Measurements from ENCODE around the gene RNF123. TPM values are rescaled to one million over a fixed set of nuclear protein-coding genes. Genes with fewer than 3 reads are reported as not detected.

The RNF123 gene
- total RNA-seq, 2 donors from 2014 or later = 28.3 to 29.4 TPM

DNA sequence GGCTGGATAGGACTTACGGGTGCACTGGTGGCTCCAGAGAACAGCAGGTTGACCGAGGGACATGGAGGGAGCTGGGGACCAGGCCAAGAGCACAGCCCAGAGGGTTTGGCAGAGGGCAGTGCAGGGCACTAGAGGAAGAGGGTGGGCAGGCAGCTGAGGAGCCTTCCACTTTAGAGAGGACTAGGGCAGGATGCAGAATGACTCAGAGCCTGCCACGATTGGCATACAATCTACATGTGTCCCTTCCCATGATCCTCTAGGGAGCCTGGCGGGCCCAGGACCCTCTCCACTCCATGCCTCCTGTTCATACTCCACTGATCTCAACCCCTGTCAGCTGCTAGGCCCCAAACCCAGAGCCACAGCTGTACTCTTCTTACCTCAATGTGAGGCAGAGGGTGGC is 29.6 kb upstream of the RNF123 start:
- Histone ChIP-seq H3K27ac (no peak overlapping the region), H3K9me3 (no peaks in the 10 kb centered on the region), H3K4me3 (no peak overlapping the region), H3K4me1 (ENCODE audit: control insufficient read depth in 1 of 2, low read depth in 2 of 2) (no peaks in the 10 kb centered on the region), H3K36me3 (no peaks in the 10 kb centered on the region), H3K27me3 (replicated peaks; ENCODE audit: insufficient read depth) (no peaks in the 10 kb centered on the region)
- no peak for DNase-seq (ENCODE audit: low spot score)
- TF ChIP-seq, protein P1, sequence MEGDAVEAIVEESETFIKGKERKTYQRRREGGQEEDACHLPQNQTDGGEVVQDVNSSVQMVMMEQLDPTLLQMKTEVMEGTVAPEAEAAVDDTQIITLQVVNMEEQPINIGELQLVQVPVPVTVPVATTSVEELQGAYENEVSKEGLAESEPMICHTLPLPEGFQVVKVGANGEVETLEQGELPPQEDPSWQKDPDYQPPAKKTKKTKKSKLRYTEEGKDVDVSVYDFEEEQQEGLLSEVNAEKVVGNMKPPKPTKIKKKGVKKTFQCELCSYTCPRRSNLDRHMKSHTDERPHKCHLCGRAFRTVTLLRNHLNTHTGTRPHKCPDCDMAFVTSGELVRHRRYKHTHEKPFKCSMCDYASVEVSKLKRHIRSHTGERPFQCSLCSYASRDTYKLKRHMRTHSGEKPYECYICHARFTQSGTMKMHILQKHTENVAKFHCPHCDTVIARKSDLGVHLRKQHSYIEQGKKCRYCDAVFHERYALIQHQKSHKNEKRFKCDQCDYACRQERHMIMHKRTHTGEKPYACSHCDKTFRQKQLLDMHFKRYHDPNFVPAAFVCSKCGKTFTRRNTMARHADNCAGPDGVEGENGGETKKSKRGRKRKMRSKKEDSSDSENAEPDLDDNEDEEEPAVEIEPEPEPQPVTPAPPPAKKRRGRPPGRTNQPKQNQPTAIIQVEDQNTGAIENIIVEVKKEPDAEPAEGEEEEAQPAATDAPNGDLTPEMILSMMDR (IDR thresholded peaks at IDR 0.05) = no peak
- no peak for ATAC-seq (ENCODE audit: insufficient number of reproducible peaks, low FRiP score, low read depth)

DNA sequence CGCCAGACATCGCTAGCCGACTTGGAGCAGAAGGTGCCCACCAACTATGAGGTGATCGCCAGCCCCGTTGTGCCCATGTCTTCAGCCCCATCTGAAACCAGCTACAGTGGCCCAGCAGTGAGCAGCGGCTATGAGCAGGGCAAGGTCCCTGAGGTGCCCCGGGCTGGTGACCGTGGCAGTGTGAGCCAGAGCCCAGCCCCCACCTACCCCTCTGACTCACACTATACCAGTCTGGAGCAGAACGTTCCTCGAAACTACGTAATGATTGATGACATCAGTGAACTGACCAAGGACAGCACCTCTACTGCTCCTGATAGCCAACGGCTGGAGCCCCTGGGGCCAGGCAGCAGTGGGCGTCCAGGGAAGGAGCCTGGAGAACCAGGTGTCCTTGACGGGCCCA is 28.1 kb upstream of the RNF123 start:
- TF ChIP-seq, protein P1 (IDR thresholded peaks at IDR 0.05) = no peak
- H3K27me3 ChIP-seq (replicated peaks; ENCODE audit: insufficient read depth) = no peaks in the 10 kb centered on the region

GRCh38 chr3:49662021-49662420 is 27.3 kb upstream of the RNF123 start:
- no peak for DNase-seq (ENCODE audit: low spot score)
- H3K4me3 ChIP-seq = no peak overlapping the region
- TF ChIP-seq, protein P1 (IDR thresholded peaks at IDR 0.05) = no peak
- no peak overlapping the region for H3K27ac ChIP-seq
- H3K36me3 ChIP-seq = no peaks in the 10 kb centered on the region
- no peaks in the 10 kb centered on the region for H3K27me3 ChIP-seq (replicated peaks; ENCODE audit: insufficient read depth)
- ATAC-seq (ENCODE audit: insufficient number of reproducible peaks, low FRiP score, low read depth) = no peak
- H3K9me3 ChIP-seq = no peaks in the 10 kb centered on the region
- H3K4me1 ChIP-seq (ENCODE audit: control insufficient read depth in 1 of 2, low read depth in 2 of 2) = no peaks in the 10 kb centered on the region

More for the DNA sequence above, 28.1 kb upstream of the RNF123 start:
- H3K4me3 ChIP-seq = no peak overlapping the region
- DNase-seq (ENCODE audit: low spot score) (no peak), ATAC-seq (ENCODE audit: insufficient number of reproducible peaks, low FRiP score, low read depth) (no peak)
- no peaks in the 10 kb centered on the region for H3K9me3 ChIP-seq
- H3K4me1 ChIP-seq (ENCODE audit: control insufficient read depth in 1 of 2, low read depth in 2 of 2) = no peaks in the 10 kb centered on the region
- no peak overlapping the region for H3K27ac ChIP-seq
- no peaks in the 10 kb centered on the region for H3K36me3 ChIP-seq

- TF ChIP-seq, protein P1 (IDR thresholded peaks at IDR 0.05) = no peak
- Histone ChIP-seq H3K9me3 (no peaks in the 10 kb centered on the region), H3K4me1 (ENCODE audit: control insufficient read depth in 1 of 2, low read depth in 2 of 2) (no peaks in the 10 kb centered on the region), H3K27ac (no peak overlapping the region), H3K36me3 (no peaks in the 10 kb centered on the region), H3K4me3 (no peak overlapping the region), H3K27me3 (replicated peaks; ENCODE audit: insufficient read depth) (no peaks in the 10 kb centered on the region)
- DNase-seq (ENCODE audit: low spot score) (no peak), ATAC-seq (ENCODE audit: insufficient number of reproducible peaks, low FRiP score, low read depth) (no peak)
Observed at GRCh38 chr3:49662720-49663413, 26.5 kb upstream of the RNF123 start.

- Histone ChIP-seq H3K9me3 (no peaks in the 10 kb centered on the region), H3K36me3 (no peaks in the 10 kb centered on the region), H3K27me3 (replicated peaks; ENCODE audit: insufficient read depth) (no peaks in the 10 kb centered on the region), H3K27ac (no peak overlapping the region), H3K4me3 (no peak overlapping the region), H3K4me1 (ENCODE audit: control insufficient read depth in 1 of 2, low read depth in 2 of 2) (no peaks in the 10 kb centered on the region)
- ATAC-seq (ENCODE audit: insufficient number of reproducible peaks, low FRiP score, low read depth) (no peak), DNase-seq (ENCODE audit: low spot score) (no peak)
- TF ChIP-seq, protein P1 (IDR thresholded peaks at IDR 0.05) = no peak
Observed at GRCh38 chr3:49663831-49664230, 25.5 kb upstream of the RNF123 start.

Data from thoracic aorta (tissue), 2 donors.